NCI-H2107 treated with DMSO at 0.1 percent for 48 hours (cell line): ENCODE data around the gene SLC39A3.

ENCODE experiments used
- DNase-seq: peaks from one replicate; lab custom pipeline; 2025; ENCODE audit not compliant: unreplicated experiment; lab: John Stamatoyannopoulos, UW

SLC39A3 gene

DNA sequence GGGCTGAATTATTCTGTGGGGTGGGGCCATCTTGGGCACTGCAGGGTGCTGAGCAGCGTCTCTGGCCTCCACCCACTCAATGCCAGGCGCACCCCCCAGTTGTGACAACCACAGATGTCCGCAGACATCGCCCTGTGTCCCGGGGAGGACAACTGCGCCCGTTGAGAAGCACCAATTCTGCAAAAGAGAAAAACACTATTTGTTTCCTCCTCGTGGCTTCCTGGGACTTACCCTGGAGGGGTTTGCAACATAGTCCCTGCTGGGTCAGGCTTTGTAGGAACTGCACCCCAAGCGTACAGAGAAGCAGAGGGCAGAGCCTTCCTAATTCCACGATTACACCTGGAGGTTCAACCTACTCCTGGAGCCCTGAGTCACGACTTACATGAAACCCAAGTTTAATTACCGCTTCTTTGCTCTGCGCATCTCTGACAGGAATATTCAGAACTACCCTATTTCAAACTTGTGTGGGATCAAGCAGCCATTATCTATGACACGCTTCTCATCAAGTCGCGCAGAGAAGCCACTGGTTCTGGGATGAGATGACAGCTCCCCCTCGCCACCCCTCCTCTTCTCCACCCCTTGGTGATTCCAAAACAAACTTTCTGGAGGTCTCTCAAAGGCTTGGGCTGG, 11.1 kb upstream of the SLC39A3 start:
- DNase-seq: no peak

DNA sequence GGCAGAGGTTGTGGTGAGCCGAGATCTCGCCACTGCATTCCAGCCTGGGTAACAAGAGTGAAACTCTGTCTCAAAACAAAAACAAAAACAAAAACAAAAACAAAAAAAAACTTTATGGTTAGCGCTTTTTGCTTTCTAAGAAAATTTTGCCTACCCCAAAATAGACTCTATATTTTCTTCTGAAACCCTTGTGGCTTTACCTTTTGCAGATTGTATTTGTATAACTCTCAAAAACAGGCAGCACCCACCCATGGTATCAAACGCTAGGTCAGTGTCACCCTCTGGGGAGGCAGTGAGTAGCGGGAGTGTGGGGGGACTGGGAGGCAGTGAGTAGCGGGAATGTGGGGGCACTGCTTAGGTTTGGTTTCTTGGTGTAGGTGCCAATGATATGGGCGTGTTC, 7.5 kb upstream of the SLC39A3 start:
- no peak for DNase-seq

DNA sequence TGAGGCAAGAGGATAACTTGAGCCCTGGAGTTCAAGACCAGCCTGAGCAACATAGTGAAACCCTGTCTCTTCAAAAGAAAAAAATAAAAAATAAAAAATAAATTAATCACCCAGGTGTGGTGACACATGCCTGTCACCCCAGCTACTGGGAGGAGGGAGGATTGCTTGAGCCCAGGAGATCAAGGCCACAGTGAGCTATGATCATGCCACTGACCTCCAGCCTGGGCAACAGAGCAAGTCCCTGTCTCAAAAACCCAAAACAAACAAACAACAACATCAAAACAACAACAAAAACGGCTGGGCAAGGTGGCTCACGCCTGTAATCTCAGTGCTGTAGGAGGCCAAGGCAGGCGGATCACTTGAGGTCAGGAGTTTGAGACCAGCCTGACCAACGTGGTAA, 4.3 kb upstream of the SLC39A3 start:
- DNase-seq: no peak

DNA sequence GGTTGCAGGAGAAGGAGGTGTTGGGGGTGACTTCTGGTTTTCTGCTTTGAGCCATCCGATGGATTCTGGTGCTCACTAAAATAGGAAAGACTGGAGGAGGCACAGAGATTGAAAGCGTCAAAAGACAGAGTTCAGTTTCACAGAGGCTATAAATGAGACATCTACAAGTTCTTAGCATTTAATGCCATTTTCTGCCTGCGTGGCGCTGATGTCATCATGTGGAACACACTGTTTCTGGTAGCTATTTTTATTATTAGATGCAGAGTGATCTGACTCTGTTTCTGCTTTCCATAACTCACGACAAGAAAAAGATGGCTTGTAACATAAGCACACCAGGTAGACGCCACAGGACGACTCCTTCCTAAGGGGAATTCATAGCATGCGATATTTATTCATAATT, 3.3 kb upstream of the SLC39A3 start:
- no peak for DNase-seq

DNA sequence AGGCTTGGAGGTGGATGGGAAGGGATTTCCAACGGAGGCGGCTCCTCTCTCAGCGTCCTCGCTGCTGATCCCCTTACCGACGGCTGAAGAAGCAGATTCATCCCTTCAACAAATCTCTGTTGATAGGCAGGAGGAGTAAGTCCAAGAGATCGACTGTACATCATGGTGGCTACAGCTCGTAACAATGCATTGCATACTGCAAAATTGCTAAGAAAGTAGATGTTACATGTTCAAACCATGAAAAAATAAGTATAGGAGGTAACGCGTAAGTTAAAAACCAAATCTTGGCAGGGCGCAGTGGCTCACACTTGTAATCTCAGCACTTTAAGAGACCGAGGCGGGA, 468 bp upstream of the SLC39A3 start:
- no peak for DNase-seq

GRCh38 chr19:2736550-2737190, 3.1 kb downstream of the SLC39A3 start:
- no peak for DNase-seq

DNA sequence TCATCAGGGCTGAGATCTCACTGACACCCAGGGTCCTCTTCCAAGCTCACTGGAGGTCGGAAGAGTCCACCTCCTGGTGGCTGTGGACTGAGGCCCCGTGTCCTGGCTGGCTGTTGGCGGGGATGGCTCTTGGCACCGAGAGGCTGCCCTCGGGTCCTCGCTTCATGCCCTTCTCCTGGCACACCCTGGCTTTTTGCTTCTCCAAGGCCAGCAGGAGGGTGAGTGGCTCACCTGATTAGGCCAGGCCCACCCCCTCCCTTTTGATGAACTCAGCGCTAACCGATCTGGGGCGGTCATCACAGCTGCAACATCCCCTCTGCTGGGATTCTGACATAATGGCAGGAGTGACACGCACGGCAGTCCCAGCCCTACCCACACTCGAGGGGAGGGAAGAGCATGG, 4.4 kb downstream of the SLC39A3 start:
- no peak for DNase-seq

DNA sequence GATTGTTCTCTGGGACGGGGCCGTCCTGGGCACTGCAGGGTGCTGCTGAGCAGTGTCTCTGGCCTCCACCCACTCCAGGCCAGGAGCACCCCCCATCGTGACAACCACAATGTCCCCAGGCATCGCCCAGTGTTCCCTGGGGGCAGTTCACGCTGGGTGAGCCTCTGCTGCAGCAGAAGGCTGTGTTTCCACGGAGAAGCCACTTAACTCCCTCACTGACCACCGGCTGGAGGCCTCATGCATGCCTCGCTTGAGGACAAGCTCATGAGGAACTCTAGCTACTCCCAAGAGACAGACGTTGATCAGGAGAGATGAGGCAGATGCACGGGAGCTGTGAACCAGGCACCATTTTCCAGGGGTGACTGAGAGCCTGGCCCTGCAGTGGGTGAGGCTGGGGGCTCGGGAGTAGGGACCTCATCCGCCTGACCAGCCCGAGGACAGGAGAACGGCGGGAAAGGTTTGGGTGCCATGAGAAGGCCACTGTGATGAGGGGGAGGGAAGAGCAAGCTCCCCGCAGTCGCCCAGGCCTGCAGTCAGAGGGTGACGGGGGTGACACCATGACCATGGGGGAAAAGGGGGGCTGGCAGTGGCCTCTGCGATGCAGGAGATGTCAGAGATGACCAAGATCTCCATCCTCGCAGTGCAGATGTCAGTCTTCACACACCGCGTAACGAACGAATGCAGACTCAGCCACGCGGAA, 5.1 kb downstream of the SLC39A3 start:
- no peak for DNase-seq

- no peak for DNase-seq
Measured at GRCh38 chr19:2733930-2734588, 5.8 kb downstream of the SLC39A3 start.

DNA sequence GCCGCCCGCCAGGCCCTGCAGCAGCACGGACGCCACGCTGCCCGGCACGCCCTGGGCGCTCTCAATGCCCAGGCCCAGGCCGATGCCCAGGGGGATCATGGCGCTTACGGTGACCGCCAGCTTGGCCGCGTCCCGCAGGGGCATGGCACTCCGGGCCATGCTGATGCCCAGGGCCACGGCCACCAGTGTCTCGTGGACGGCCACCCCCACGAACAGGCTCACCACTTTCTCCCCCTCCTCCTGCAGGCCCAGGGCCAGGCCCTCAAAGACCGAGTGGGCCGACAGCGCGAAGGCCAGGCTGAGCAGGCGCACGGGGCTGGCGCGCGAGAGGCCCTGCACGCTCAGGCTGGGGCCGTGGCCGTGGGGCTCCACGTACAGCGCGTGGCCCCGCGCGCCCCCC, 6.9 kb downstream of the SLC39A3 start:
- no peak for DNase-seq

- no peak for DNase-seq
Measured at GRCh38 chr19:2732157-2732725, 7.6 kb downstream of the SLC39A3 start.

GRCh38 chr19:2731181-2731995, 8.4 kb downstream of the SLC39A3 start:
- no peak for DNase-seq

DNA sequence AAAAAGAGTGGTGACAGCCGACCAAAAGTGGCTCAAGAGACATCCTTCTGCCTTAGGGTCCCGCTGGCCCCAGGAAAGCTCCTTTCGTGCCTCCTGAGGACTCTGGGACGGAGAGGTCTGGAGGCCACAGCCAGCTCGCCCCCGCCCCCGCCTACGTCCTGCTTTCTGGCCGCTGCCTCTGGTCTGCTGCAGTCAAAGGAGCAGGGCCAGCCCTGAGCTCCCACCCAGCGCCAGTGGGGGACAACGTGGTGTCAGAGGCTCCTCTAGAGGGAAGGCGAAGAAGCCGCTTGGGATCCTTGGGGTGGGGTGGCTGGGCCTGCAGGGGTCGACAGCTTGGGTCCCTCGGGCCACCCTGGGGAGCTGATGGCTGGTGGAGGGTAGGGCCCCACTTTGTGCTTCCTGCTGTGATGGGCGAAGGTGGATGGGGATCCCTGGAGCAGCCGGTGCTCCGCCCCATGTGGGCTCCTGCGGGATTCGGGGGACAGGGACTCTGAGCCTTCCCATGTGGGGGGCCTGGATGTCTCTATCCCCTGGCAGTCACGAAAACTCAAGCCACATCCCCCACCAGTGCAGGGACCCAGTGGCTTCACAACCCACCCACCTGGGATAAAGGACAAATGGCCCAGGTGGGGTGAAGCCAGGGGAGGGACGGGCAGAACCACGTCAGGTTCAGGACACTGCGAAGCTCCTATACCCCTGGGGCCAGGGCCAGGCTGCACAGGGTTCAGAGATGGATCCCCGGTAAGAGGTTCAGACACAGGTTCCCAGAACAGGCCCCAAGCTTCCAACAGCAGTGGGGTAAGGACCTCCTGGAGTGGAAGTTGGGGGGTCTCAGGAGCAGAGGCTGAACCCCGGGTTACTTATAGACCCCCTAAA, 9.6 kb downstream of the SLC39A3 start:
- no peak for DNase-seq

DNA sequence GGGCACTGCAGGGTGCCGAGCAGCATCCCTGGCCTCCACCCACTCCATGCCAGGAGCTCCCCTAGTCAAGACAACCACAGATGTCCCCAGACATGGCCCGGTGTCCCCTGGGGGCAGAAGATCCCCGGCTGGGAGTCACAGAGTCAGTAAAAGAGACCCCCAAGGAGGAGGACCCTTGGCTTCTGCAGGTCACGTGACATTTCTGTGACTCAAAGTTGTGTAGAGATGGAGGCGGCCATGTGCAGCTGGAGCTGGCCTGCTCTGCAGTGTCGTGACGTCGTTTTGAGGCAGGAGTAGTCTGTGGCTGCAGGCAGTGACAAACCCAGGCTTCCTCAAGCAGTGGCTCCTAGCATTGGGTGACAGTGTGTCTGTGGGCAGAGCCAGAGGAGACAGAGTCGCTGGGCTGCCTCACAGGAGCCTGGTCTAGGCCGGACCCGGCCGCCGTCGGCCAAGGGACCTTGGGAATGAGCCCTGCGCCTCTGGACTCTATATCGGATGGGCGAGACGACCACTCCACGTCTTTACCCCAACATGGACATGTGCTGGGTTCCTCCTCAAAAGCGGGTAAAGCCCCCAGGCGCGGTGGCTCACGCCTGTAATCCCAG, 10.9 kb downstream of the SLC39A3 start:
- DNase-seq: no peak

DNA sequence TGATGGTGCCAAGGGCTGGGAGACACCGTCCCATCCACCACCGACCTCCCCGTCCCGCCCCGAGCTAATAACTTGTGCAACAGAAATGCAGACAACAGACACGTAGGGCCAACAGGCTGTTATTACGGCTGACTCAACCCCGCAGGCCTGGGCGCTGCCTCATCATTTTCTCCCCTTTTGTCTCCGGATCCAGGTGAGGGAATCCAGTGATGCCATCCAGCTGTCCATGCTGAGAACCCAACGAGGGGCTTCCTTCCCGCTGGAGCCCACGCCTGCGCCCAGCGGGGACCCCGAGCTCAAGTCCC, 12.2 kb downstream of the SLC39A3 start:
- DNase-seq: no peak

DNA sequence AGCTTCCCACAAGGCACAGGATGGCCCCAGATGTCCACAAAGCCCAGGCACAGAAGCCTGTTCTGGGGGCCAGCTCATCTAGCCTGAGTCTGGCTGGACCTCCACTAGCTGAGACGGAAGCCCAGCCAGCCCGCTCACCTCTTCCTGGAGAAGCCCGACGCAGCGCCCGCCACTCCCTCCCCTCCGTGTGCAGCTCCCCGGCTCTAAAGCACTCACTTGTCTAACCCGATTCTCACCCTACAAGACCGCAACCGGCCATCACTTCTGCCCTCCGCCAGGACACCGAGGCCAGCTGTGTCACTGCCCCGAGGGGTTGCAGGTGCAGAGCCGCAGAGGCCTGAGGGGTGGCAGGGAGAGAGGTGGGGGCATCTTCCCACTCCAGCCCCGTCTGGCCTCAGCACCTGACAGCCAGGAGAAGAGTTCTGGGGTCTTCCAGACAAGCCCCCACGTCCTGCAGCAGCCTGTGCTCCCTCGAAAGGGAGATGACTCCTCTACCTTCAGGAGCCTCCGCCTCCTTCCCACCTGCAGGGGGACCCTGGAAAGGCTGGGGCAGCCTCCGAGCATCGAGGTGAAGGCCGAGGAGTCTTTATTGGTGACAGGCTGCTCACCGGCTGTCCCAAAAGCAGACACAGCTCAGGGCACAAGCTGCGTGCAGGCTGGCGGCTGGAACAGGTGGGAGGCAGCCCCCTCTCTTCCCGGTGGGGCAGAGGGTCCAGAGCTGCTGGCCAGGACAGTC, 12.7 kb downstream of the SLC39A3 start:
- DNase-seq: no peak

GRCh38 chr19:2726160-2726855, 13.5 kb downstream of the SLC39A3 start:
- no peak for DNase-seq

GRCh38 chr19:2724148-2724557, 15.7 kb downstream of the SLC39A3 start:
- DNase-seq: no peak
